ENCODE data around the gene PAK5. TPM values are rescaled to one million over a fixed set of nuclear protein-coding genes. Genes with fewer than 3 reads are reported as not detected.

Gene PAK5
- polyA plus RNA-seq, 1 of the 3 experiments (the other 2 are of a cell fraction) = 0.03 TPM

- DNase-seq = peak; percentile 13
- Histone ChIP-seq H3K36me3 (replicated peaks in 1 of 2; ENCODE audit: control insufficient read depth in 1 of 2, insufficient read depth in 2 of 2, low read length in 1 of 2) (no peaks in the 10 kb centered on the region), H3K27ac (ENCODE audit: low read depth in 2 of 2, low read length in 1 of 2) (no peak overlapping the region), H3K9me3 (no peaks in the 10 kb centered on the region), H2AFZ (ENCODE audit: low read depth) (no peak overlapping the region), H3K9ac (no peak overlapping the region), H4K20me1 (ENCODE audit: insufficient read depth) (no peaks in the 10 kb centered on the region), H3K4me3 (ENCODE audit: low read depth in 2 of 2, low read length in 1 of 2) (no peak overlapping the region), H3K4me1 (ENCODE audit: control insufficient read depth in 1 of 2, insufficient read depth in 2 of 2, low read depth in 1 of 2, low read length in 1 of 2) (peaks cover 0 to 20% of the 10 kb centered on the region in 2 experiments; a peak in 2 of 4 replicates), H3F3A (replicated peaks; ENCODE audit: insufficient read depth) (no peaks in the 10 kb centered on the region), H3K79me2 (ENCODE audit: insufficient read depth) (no peaks in the 10 kb centered on the region), H3K4me2 (no peak overlapping the region), H3K27me3 (ENCODE audit: insufficient read depth) (no peaks in the 10 kb centered on the region), H3K9me2 (no peaks in the 10 kb centered on the region)
- ChIA-PET CTCF (no interaction called here), POLR2A (no interaction called here)
- TF ChIP-seq SIN3A (IDR thresholded peaks at IDR 0.05; ENCODE audit: borderline replicate concordance, low read depth, low read length) (no peak), SMC3 (IDR thresholded peaks at IDR 0.05; ENCODE audit: low read depth, low read length) (no peak), PBX3 (IDR thresholded peaks at IDR 0.05) (no peak), FOXM1 (IDR thresholded peaks at IDR 0.05; ENCODE audit: low read depth) (no peak), USF2 (IDR thresholded peaks at IDR 0.05; ENCODE audit: borderline replicate concordance, low read depth, low read length) (no peak), EP300 (IDR thresholded peaks at IDR 0.05; ENCODE audit: borderline replicate concordance in 1 of 2, low read depth in 1 of 2, low read length in 1 of 2) (no peak), FOSL2 (IDR thresholded peaks at IDR 0.05; ENCODE audit: borderline replicate concordance, low read depth) (no peak), TEAD4 (IDR thresholded peaks at IDR 0.05; ENCODE audit: borderline replicate concordance, insufficient read depth) (no peak), RXRA (IDR thresholded peaks at IDR 0.05; ENCODE audit: borderline replicate concordance, low read depth) (no peak), RAD21 (IDR thresholded peaks at IDR 0.05; ENCODE audit: low read length) (no peak), EZH2phosphoT487 (IDR thresholded peaks at IDR 0.05; ENCODE audit: borderline replicate concordance, low read depth) (no peak), FOXJ3 (CRISPR knock-in tag; IDR thresholded peaks at IDR 0.05) (no peak)
- TF ChIP-seq, protein P1, sequence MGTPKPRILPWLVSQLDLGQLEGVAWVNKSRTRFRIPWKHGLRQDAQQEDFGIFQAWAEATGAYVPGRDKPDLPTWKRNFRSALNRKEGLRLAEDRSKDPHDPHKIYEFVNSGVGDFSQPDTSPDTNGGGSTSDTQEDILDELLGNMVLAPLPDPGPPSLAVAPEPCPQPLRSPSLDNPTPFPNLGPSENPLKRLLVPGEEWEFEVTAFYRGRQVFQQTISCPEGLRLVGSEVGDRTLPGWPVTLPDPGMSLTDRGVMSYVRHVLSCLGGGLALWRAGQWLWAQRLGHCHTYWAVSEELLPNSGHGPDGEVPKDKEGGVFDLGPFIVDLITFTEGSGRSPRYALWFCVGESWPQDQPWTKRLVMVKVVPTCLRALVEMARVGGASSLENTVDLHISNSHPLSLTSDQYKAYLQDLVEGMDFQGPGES (IDR thresholded peaks at IDR 0.05; ENCODE audit: low read depth, low read length) = no peak
- 33% methylated on average over 1 of the region's 1 CpG for WGBS (ENCODE audit: low lambda C conversion rate)
These were observed 271.9 kb downstream of the PAK5 start for GRCh38 chr20:9566977-9567376.

GRCh38 chr20:9565910-9566550 lies 272.8 kb downstream of the PAK5 start:
- DNase-seq = no peak
- H3K9me2 ChIP-seq = no peaks in the 10 kb centered on the region
- WGBS (ENCODE audit: low lambda C conversion rate) = 79% methylated on average over 20 of the region's 20 CpGs
- no peaks in the 10 kb centered on the region for H3K36me3 ChIP-seq (replicated peaks in 1 of 2; ENCODE audit: control insufficient read depth in 1 of 2, insufficient read depth in 2 of 2, low read length in 1 of 2)
- ChIA-PET POLR2A (no interaction called here), CTCF (no interaction called here)
- H3K9ac ChIP-seq = no peak overlapping the region
- no peaks in the 10 kb centered on the region for H3F3A ChIP-seq (replicated peaks; ENCODE audit: insufficient read depth)
- no peak overlapping the region for H3K27ac ChIP-seq (ENCODE audit: low read depth in 2 of 2, low read length in 1 of 2)
- H3K79me2 ChIP-seq (ENCODE audit: insufficient read depth) = no peaks in the 10 kb centered on the region
- peaks cover 0 to 13% of the 10 kb centered on the region in 2 experiments; a peak in 2 of 4 replicates for H3K4me1 ChIP-seq (ENCODE audit: control insufficient read depth in 1 of 2, insufficient read depth in 2 of 2, low read depth in 1 of 2, low read length in 1 of 2)
- H3K27me3 ChIP-seq (ENCODE audit: insufficient read depth) = no peaks in the 10 kb centered on the region
- no peak overlapping the region for H2AFZ ChIP-seq (ENCODE audit: low read depth)
- H3K9me3 ChIP-seq = no peaks in the 10 kb centered on the region
- H3K4me3 ChIP-seq (ENCODE audit: low read depth in 2 of 2, low read length in 1 of 2) = no peak overlapping the region
- no peak overlapping the region for H3K4me2 ChIP-seq
- H4K20me1 ChIP-seq (ENCODE audit: insufficient read depth) = no peaks in the 10 kb centered on the region
- TF ChIP-seq MXI1 (IDR thresholded peaks at IDR 0.05; ENCODE audit: low read depth, low read length) (no peak), GATA2 (CRISPR knock-in tag; IDR thresholded peaks at IDR 0.05) (no peak), MAX (IDR thresholded peaks at IDR 0.05; ENCODE audit: low read depth) (no peak), FOXM1 (IDR thresholded peaks at IDR 0.05; ENCODE audit: low read depth) (no peak), NRF1 (IDR thresholded peaks at IDR 0.05; ENCODE audit: low read depth, low read length) (no peak), YY1 (IDR thresholded peaks at IDR 0.05; ENCODE audit: low read depth) (no peak), ELF1 (IDR thresholded peaks at IDR 0.05) (no peak), SIN3A (IDR thresholded peaks at IDR 0.05; ENCODE audit: borderline replicate concordance, low read depth, low read length) (no peak), USF2 (IDR thresholded peaks at IDR 0.05; ENCODE audit: borderline replicate concordance, low read depth, low read length) (no peak), EZH2phosphoT487 (IDR thresholded peaks at IDR 0.05; ENCODE audit: borderline replicate concordance, low read depth) (no peak), SMC3 (IDR thresholded peaks at IDR 0.05; ENCODE audit: low read depth, low read length) (no peak), TCF12 (IDR thresholded peaks at IDR 0.05) (no peak), NFIC (IDR thresholded peaks at IDR 0.05; ENCODE audit: borderline replicate concordance) (no peak)
- TF ChIP-seq, protein P2, sequence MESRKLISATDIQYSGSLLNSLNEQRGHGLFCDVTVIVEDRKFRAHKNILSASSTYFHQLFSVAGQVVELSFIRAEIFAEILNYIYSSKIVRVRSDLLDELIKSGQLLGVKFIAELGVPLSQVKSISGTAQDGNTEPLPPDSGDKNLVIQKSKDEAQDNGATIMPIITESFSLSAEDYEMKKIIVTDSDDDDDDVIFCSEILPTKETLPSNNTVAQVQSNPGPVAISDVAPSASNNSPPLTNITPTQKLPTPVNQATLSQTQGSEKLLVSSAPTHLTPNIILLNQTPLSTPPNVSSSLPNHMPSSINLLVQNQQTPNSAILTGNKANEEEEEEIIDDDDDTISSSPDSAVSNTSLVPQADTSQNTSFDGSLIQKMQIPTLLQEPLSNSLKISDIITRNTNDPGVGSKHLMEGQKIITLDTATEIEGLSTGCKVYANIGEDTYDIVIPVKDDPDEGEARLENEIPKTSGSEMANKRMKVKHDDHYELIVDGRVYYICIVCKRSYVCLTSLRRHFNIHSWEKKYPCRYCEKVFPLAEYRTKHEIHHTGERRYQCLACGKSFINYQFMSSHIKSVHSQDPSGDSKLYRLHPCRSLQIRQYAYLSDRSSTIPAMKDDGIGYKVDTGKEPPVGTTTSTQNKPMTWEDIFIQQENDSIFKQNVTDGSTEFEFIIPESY (IDR thresholded peaks at IDR 0.05; ENCODE audit: borderline replicate concordance, low read depth) = no peak

Measured in SK-N-SH (cell line).